A204.1 (cell line): ENCODE data around the gene LRRC17.

ENCODE experiments used
- FAIRE-seq: peaks from 2 replicates; lab custom pipeline; 2012; peaks lifted over from hg19 to GRCh38; lab: Jason Lieb, UNC

Gene LRRC17

DNA sequence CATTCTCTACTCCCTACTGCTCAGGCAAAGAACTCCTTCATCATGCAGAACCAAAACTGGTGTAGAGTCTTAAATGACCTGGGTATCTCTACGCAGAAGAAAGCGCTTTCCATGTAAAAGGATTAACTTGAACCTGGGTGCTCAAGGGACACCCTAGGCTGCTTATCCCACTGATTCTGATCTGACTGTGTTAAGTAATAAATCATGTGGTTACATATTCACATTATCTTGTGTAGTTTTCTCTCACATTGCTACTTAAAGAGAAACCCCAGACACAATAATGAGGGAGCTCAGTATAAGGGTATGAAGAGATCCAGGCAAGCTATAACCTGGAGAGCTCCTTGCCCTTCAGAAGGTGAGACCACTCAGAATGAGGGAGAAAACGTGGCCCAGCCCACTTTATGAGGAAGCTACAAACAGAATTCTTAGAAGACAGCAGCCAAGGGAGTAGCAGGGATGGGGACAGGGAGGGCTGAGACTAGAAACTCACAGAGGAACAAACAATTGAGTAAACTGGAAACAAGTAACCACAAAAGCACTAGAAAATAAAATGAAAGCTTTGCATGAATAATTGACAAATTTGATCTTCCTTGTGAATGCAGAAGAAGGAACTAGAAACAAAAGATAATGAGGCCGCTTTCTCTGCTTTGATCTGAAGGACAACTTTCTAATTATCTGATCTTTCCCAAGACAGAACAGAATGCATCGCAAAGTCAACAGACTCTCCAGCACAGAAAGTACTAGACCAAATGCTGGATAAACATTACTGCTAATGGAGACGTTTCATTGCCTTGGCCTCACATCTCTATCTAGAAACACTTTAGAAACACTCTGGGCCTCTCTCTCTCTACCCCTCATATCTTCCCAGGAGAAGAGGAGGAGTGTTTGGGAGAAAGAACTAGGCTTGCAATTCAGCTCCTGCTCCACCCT is 76.1 kb downstream of the LRRC17 start:
- no peak for FAIRE-seq

DNA sequence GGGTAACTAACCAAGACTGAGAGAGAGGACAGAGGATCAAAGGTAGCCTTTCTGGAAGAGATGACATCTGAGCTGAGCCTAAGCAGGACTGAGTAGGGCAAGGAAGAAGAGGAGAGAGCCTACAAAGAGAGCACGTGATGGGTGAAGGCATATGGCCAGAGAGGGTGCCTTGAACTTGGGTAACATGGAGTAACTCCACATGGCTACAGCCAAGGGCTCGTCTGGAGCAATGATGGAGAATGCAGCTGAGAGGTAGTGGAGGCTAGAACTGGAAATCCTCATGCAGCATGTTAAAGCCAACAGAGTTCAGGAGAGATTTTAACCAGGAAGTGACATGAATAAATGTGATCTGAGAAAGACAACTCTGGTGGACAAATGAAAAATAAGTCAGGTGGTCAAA is 77.8 kb downstream of the LRRC17 start:
- no peak for FAIRE-seq

DNA sequence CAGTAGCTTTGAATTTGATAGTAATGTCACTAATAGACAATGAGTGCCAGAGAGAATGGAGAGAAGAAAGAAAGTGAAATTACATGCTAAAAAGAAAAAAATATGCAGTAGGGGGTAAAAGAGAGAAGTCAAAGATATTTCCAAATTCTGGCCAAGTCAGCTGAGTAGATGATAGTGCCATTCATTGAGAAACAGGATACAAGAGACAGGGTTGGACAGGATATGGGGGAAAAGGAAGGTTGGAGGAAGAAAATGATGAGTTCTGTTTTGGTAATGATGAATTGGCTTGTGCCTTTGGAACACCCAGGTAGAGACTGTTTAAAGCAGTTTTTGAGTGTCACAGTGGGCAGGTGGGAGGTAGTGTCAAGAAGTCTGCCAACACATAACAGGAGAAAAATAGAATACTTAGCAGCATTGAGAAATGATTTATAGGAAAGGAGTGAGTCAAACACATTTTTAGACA is 78.3 kb downstream of the LRRC17 start:
- no peak for FAIRE-seq

DNA sequence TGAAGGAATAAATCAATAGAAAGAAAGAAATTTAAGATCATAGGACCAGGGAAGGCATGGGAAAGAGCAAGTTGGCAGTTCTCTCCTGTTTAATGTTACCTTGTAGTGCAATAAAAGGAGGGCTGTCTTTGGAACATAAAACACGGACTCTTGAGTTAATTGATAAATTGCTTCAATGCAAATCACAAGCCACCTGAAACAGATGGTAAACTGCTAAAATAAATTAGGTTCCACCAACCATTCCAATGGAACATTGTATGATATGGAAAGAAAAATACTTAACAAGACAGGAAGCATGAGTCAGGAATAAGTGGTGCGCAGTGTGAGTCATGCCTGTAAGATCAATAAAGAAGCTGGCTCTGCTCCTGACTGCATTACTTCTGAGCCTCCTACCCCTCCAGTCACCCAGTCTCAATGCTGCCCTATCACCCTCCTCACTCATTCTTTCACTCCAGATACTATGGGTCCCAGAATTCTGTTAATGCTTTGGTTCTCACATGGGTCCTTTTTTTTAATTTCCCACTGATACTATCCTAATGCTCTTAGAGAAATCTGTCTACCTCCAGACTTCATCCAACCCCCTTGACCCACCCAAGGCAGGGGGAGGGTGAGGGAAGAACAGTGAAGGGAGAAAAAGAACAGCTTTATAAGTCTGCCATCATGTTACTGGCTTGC is 78.9 kb downstream of the LRRC17 start:
- no peak for FAIRE-seq

DNA sequence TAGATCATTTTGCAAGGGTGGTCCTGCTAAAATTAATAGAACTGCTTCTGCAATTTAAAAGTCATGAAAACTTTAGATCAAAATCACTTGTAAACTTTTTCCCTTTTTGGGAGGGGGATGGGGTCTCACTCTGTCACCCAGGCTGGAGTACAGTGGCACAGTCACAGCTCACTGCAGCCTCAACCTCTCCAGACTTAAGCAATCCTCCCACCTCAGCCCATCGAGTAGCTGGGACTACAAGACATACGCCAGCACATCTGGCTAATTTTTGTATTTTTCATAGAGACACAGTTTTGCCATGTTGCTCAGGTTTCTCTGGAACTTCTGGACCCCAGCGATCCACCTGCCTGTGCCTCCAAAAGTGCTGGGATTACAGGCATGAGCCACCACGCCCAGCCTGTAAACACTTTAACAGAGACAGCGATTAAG is 79.7 kb downstream of the LRRC17 start:
- no peak for FAIRE-seq

DNA sequence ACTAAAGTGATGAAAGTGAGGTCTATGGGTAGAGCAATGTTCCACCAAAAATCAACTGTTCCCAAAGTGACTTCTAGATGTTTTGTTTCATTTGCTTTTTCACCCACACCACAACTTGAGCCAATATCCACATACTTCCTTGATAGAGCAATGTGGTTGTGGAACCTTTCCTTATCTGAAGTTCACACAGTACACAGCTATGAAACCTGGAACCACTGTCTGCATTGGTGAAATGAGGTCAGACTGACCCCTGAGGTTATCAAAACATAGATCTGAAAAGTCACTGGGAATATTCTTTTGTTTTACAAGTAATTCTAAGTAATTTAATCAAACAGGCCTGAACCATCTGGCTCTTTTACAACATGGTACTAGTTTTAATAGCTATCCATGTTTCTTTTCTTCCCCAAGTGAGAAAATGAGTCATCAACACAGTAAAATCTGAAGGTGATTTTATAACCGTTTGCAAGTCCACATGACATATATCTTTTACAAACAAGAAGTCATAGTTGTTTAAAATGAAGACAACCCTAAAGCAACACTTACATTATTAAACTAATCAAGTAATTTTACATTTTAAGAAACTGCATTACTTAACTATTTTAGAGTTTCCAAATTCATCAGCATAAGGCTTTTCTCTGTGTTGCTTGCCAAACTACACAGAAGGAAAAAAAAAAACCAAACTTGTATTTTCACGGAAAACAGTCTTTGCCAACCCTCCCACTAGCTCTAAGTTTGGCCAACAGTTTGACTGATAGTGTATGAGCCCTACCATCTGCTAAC is 80.3 kb downstream of the LRRC17 start:
- peak; percentile 40 for FAIRE-seq

DNA sequence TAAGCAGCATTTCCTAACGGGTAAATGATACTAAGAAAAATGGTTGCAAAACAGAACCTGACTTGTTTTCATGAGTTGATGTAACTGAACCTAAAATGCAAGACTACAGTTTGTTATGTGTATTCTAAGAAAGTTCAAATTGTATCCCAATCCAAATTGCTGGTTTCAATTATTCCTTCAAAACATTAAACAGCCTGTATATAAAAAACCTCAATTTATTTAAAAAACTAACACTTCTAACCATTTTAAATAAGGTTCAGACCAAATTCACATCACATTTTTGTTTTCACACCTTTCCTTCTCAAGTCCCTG is 80.9 kb downstream of the LRRC17 start:
- FAIRE-seq = peak; percentile 6

DNA sequence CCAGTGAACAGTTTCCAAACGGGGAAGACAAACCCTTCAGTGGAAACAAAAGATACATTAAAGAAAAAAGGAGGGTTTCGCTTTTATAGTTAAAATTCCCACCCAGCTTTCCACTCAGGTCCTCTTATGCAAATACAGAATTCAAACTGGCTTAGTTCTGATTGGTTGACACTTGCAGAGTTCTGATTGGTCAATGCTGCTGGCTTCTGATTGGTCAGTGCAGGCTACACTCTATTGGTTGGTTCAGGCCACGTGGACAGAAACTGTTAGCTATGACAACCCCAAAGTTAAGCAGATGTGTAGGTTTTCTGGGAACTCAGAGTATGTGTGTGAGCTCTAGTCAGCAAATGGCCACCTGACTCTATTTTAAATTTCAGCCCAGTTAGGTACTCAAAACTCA is 81.8 kb downstream of the LRRC17 start:
- FAIRE-seq = no peak
